Measurements from ENCODE around the gene MICAL3. TPM values are rescaled to one million over a fixed set of nuclear protein-coding genes. Genes with fewer than 3 reads are reported as not detected.

Gene MICAL3
- polyA plus RNA-seq, 3 donors = 24.8 to 29.0 (median 27.6) TPM

GRCh38 chr22:17918840-17919239 is 105.5 kb downstream of the MICAL3 start:
- no peak for DNase-seq (ENCODE audit: low read depth in 3 of 3, low spot score in 2 of 3)

- DNase-seq (ENCODE audit: low read depth in 3 of 3, low spot score in 2 of 3) = no peak
Measured at GRCh38 chr22:17917490-17917983, 106.8 kb downstream of the MICAL3 start.

GRCh38 chr22:17916226-17916889 is 108.0 kb downstream of the MICAL3 start:
- DNase-seq (ENCODE audit: low read depth in 3 of 3, low spot score in 2 of 3) = no peak

DNA sequence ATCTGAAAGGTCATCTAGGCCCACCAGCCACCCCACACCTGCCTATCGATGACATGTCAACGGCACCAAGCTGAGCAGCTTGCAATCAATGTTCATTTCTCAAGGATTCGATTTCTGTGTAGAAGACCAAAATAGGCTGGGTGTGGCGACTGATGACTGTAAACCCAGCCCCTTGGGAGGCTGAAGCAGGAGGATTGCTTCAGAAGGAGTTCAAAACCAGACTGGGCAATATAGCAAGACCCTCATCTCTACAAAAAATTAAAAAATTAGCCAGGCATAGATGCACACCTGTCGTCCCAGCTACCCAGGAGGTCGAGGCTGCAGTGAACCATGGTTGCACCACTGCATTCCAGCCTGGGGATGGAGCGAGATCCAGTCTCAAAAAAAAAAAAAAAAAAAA is 108.7 kb downstream of the MICAL3 start:
- no peak for DNase-seq (ENCODE audit: low read depth in 3 of 3, low spot score in 2 of 3)

DNA sequence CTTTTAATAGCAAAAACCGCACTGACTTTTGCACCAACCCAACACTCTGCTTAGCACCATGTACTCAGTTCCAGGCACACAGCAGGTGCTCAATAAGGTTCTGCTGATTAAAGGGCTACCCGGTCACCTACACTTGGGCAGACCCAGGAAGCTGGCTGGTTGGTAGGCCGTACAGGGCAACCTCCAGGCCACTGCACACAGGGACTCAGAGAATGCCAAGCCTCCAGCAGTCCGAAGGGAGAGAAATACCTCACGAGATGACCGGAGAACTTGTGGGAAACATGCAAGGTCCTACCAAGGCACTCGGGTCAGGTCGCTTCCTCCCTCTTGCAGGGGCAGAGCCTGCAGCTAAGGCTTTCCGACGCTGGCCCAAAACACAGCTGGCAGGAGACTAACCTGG is 109.2 kb downstream of the MICAL3 start:
- DNase-seq (ENCODE audit: low read depth in 3 of 3, low spot score in 2 of 3) = no peak

DNA sequence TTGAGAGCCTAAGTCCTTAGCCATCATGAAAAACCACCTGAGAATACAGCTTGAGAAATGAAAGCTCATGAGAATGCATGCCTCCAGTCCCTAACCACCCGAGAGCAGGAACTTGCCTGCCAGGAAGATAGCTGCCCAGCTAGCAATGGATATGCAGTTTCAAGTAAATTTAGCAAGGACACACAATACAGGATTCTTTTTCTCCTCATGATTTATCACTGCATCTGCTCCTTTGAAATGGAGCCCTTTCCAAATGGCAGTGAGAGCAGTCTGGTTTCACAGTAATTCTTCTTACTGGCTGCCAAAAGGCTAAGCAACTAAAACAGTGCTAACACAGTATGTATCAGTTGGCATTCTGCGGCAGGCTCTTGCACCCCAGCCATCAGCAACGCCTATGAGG is 109.9 kb downstream of the MICAL3 start:
- no peak for DNase-seq (ENCODE audit: low read depth in 3 of 3, low spot score in 2 of 3)

DNA sequence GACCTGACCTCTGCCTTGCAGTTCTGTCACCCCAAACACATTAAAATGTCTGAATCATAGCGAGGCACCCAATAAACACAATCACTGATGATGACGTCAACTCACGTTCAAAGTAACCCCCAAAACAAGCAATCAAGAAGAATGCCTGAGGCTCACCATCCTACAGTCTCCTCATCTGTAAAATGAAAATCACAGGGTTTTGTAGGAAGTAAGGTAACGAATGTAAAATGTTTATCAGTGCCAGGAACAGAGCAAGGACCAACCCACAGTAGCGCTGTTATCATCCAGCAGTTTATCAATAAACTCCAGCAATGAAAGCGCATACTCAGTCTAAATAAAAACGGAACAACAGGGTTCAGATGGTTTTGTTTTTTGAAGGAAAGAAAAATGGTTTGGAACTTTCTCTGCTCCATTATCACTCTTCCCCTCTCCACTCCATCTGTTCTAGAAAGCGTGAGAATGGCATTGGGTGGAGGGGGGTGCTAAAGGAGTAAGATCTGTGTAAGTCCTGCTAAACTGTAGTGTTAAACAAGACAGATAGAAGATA is 110.5 kb downstream of the MICAL3 start:
- DNase-seq (ENCODE audit: low read depth in 3 of 3, low spot score in 2 of 3) = no peak

GRCh38 chr22:17912945-17913721 is 111.2 kb downstream of the MICAL3 start:
- no peak for DNase-seq (ENCODE audit: low read depth in 3 of 3, low spot score in 2 of 3)

- no peak for DNase-seq (ENCODE audit: low read depth in 3 of 3, low spot score in 2 of 3)
Measured at GRCh38 chr22:17911887-17912286, 112.5 kb downstream of the MICAL3 start.

GRCh38 chr22:17911312-17911705 is 113.1 kb downstream of the MICAL3 start:
- no peak for DNase-seq (ENCODE audit: low read depth in 3 of 3, low spot score in 2 of 3)

DNA sequence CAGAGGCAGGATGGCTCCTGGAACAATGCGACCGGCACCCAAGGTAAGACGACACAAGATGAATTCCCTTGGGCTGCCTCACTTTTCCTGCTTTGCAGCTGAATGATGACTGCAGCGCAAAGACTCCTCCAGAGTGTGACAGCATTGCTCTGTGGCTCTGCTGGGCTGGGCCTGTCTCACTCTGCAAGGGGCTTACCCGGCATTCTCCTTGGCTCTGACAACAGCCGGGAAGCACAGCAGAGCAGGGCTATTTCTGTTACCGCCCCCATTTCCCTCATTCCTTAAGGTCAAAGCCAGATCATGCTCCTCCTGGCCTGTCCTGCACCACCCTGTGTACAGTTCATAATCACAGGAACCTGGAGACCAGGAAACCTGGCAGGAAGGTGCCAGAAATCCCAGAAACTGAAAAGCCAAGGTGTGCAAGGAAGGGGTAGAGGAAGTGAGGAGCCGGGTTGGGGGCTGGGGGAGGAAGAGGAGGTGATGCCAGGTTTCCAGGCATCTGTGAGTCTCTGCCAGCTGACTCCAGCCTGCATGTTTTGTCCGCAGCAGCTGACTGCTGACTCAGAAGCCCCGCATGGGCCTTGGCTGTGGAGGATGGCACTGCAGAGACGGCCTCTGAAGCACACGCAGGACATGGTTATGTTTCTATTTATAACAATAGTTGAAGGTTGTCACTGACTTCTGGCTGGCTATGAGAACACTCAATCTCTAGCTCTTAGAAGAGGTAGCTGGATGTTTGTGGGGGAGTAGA is 113.6 kb downstream of the MICAL3 start:
- DNase-seq (ENCODE audit: low read depth in 3 of 3, low spot score in 2 of 3) = peak in 1 of 3 donors; percentile 45

- DNase-seq (ENCODE audit: low read depth in 3 of 3, low spot score in 2 of 3) = no peak
Measured at GRCh38 chr22:17907748-17908051, 116.7 kb downstream of the MICAL3 start.

DNA sequence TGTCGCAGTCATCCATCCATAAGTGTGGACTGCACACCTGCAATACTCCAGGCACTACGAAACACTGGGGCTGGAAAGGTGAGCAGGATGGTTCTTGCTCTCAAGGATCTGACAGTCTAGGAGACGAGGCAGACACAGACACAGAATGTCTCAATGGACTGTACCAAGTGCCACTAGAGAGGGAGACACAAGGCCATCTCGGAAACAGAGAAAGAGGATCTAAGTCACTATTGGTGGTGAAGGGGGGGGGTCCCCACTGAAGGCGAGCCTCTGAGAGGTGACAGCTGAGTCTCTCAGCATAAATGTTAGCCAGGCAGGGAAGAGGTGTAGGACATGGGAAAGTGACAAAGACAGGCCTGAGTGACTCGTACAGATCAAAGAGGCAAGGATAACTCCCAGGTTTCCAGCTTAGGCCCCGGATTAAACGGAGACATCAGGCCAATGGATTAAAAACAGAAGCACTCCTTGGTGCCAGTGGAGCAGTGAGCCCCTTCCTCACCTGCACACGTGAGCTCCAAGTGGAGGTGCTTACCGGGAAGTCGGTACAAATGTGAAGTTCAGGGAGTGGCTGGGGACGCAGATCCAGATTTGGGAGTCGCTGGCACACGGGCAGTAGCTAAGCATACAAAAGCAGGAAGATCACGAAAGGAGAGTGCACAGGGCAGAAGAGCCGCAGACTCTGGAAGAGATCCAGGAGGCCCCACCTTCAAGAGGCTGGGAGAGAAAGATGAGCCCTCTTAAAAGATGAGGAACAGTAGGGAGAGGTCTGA is 117.2 kb downstream of the MICAL3 start:
- DNase-seq (ENCODE audit: low read depth in 3 of 3, low spot score in 2 of 3) = no peak

- DNase-seq (ENCODE audit: low read depth in 3 of 3, low spot score in 2 of 3) = no peak
Measured at GRCh38 chr22:17905445-17905844, 118.9 kb downstream of the MICAL3 start.

- no peak for DNase-seq (ENCODE audit: low read depth in 3 of 3, low spot score in 2 of 3)
Measured at GRCh38 chr22:17903564-17904295, 120.6 kb downstream of the MICAL3 start.

- DNase-seq (ENCODE audit: low read depth in 3 of 3, low spot score in 2 of 3) = no peak
Measured at GRCh38 chr22:17902960-17903359, 121.4 kb downstream of the MICAL3 start.

GRCh38 chr22:17898375-17898774 is 126.0 kb downstream of the MICAL3 start:
- DNase-seq (ENCODE audit: low read depth in 3 of 3, low spot score in 2 of 3) = no peak

DNA sequence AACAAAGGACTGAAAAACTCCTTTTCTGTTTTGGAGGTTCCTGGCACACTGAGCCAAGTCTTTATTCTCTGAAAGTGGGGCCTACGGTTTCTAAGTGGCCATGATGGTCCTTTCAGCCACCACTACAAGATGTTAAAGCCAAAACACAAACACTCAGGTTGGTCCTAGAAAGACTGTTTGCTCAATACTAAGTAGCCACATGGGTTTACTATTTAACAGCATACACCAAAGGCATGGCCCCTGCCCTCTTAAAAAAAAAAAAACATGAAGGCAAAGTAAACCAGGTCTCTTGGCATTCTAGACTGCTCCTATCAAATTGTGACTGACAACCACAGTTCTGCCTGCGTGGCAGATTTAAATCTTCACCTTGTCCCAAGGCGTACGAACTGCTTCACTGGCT is 126.5 kb downstream of the MICAL3 start:
- no peak for DNase-seq (ENCODE audit: low read depth in 3 of 3, low spot score in 2 of 3)

DNA sequence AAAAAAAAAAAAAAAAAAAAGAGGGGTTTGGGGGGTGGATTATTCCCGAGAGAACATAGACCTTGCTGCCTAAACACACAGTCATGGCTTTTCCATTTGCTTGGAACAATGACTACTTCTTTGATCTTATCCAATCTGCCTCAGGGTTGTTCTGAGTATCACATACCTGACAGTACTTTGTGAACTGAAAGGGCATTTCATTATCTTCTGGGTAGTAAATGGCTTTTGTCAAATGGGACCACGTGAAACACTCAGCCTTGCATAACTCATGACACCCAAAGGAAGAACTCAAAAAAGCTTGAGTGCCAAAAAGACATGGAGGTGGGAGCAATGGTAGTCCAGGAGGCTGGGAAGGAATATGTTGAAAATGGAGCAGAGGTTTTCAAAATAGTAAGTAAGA is 126.9 kb downstream of the MICAL3 start:
- no peak for DNase-seq (ENCODE audit: low read depth in 3 of 3, low spot score in 2 of 3)

DNA sequence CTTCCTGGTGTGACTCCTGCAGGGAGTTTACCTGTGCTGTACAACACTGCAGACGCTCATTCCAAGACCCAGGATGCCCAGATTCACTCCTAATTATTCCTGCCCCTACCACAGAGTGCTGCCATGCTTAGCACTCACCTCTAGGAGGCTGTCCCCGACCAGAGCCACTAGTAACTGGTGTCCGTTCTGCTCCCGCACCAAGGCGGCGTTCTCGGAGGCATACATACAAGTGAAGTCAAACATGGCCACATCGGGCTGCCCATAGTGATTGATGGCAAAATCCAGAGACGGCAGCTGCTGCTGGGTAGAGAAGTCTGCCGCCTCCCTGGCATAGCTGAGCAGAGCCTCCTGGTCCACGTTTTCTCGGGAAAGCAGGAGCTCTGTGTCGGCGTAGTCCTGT is 127.8 kb downstream of the MICAL3 start:
- peak in 1 of 3 donors; percentile 16 for DNase-seq (ENCODE audit: low read depth in 3 of 3, low spot score in 2 of 3)

Measured in right renal cortex interstitium (tissue), 3 donors.